ENCODE data around the gene LBHD2.
A peak's percentile ranks its signal among the peaks of the same experiment; 100 is the strongest.

The LBHD2 gene

GRCh38 chr14:103068351-103069073 lies 15.5 kb upstream of the LBHD2 start:
- no peak for DNase-seq (ENCODE audit: low spot score)

GRCh38 chr14:103070263-103070885 lies 13.6 kb upstream of the LBHD2 start:
- no peak for DNase-seq (ENCODE audit: low spot score)

- no peak for DNase-seq (ENCODE audit: low spot score)
These were observed 13.0 kb upstream of the LBHD2 start for GRCh38 chr14:103070971-103071542.

DNA sequence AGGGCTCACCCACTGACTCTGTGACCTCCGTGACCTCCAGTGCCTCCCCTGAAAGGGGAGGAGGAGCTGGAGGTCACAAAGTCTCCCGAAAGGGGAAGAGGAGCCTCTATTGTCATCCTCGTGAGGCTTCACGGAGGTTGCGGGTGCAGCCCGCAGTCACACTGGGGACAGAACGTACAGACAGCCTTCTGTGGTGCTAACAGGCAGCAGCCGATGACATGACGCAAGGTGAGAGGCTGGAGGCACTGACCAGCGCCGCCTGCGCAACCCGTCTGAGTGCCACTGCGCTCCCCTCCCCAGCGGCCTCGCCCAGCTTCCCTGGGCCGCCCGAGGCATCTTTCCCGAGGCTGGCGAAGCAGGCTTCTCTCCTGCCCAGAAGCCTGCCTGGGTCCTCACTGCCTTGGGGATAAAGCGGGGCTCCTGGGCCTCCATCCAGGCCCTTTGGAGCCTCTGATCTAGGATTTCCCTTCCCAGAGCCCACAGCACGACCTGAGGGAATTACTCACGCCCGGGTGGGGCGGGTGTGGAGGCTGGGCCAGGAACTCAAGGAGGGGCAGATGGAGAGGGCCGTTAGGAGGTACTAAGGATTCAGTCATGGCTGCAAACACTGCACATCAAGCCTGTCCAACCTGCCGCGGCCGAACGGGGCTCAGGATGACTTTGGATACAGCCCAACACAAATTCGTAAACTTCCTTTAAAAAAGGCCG lies 12.3 kb upstream of the LBHD2 start:
- DNase-seq (ENCODE audit: low spot score) = no peak

DNA sequence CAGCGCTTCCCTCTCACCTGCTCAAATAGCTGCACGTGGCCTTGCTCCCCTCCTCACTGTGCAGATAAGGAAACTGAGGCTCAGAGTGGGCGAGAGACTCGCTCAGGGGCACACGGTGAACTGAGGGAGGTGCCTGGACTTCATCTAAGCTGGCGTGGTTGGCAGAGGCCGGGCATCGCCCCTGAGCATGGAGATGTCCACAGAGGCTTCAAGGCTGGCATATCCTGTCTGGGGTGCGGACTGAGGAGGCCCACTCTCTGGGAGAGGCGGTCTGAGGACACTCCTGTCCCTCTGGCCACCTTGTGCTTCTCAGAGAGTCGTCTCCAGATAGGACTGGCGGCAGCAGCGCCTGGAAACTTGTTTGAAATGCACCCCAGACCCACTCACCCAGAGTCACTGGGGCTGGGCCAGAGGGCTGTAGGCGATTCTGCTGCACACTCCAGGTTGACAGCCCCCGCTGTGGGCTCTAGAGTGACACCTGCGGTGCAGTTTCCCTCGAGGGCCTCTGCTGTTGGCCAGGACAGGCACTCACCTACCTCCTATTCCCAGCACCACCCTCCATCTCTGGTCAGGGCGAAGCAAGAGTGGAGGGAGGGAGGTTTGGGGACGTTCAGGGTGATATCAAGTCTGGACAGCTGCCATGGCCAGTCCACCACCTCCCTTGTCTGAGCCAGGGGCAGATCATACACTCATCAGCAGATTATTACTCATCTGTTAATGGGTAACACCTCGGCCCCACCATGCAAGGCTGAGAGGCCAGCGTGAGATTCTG lies 11.2 kb upstream of the LBHD2 start:
- DNase-seq (ENCODE audit: low spot score) = no peak

GRCh38 chr14:103073367-103073875 lies 10.6 kb upstream of the LBHD2 start:
- DNase-seq (ENCODE audit: low spot score) = no peak

- no peak for DNase-seq (ENCODE audit: low spot score)
These were observed 9.9 kb upstream of the LBHD2 start for GRCh38 chr14:103073876-103074728.

DNA sequence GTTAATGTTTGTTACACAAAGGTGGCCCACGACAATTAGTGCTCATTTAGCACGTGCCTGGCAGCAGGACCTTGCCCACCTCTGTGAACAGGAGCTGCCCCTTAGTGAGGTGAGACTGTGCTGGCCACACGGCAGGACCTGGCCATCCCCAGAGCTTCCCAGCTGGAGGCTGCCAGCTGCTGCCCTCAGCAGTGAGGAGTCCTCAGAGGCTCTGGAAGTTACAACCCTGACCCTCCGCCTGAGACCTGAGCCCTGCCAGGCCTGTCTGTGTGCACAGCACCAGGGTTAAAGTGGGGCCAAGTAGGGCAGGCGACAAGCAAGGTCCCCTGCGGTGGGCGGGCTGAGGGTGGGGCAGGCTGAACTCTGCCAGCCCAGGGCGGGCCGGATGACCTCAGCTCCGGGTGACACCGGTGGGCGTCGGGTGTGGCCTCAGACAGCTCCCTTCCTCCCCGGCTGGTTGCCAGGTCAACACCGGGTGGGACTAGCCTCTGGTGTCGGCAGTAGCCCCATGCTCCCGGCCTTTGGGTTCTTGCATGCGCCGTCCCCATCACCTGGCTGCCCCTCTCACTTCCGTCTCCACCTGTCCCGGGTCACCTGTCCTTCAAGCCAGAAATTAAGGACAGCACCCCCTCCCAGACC lies 9.2 kb upstream of the LBHD2 start:
- DNase-seq (ENCODE audit: low spot score) = no peak

DNA sequence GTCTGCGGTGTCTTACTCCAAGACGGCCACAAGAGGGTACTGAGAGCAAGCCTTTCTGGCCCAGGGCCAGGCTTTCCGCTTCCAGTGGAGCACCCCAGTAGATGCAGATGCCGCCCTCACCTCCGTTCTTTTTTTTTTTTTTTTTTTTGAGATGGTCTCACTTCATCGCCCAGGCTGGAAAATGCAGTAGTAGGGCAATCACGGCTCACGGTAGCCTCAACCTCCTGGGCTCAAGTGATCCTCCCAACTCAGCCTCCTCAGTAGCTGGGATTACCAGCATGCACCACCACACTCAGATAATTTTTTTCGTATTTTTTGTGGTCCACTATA lies 5.6 kb upstream of the LBHD2 start:
- DNase-seq (ENCODE audit: low spot score) = peak; percentile 86

GRCh38 chr14:103078860-103079587 lies 5.0 kb upstream of the LBHD2 start:
- DNase-seq (ENCODE audit: low spot score) = no peak

GRCh38 chr14:103081951-103082350 lies 2.1 kb upstream of the LBHD2 start:
- DNase-seq (ENCODE audit: low spot score) = no peak

DNA sequence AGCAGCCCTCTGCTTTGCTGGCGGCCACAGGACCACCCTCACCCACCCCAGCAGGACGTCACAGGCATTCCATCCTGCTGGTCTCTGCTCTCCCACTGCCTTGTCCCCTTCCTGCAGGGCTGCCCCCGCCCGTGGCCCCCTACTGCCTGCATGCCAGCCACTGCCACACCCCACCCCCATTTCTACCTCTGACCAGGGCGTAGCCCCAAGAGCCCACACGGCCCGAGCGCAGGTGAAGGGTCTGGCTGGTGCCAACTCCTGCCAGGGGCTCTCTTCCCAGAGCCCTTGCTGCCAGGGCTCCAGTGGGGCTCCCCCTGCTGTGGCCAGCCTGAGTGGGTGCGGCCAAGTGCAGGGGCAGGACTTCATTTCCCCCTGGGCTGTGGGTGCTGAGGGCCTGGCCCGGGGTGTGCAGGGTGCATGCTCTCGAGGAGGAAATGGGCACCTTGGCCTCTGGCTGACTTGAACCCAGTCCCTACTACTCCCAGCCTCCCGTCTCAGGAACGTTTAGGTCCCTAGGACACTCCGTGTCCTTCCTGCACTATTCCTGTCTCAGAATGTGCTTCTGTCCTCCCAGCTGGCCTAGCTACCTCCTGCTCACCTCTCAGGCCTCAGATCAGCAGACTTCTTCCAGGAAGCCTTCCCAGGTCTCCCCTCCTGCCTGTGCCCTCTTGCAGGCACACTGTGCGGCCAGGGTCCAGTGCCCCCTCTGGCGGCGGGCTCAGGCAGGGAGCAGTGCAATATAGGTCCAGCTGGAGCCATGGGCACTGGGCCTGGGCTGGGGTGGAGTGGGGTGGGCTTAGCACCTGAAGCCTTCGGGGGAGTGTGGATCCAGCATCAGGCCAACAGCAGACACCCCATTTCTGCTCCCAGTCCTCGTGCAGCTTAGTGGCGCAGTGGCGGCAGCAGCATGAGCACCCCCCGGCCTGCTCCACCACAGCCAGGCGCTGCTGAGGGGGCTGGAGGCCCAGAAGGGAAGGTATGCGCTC lies 1.4 kb downstream of the LBHD2 start:
- no peak for DNase-seq (ENCODE audit: low spot score)

DNA sequence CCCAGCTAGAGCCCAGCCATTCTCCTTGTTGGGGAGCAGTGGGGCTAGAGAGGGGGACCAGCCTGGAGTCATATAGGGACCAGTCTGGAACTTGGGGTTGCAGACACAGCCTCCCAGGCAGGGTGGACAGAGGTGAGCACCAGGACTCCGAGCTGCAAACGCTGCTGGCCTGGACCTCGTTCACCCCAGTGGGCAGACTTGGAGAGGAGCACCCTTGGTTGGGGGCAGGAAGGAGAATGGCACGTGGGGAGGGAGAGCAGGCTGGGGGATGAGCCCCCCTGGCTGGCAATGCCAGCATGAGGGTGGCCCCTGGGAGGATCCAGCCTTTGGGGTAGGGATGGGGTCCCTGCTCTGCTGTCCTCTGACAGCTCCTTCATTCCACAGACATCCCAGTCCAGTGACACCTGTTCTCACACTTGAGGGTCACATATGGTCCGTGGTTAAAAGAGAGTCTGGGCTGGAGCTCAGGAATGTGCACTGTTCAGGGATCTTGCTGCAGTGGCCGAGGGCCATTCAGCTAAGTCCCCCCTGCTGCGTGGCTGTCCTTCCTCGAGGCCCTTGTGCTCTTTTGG lies 2.8 kb downstream of the LBHD2 start:
- DNase-seq (ENCODE audit: low spot score) = no peak

GRCh38 chr14:103087343-103087835 lies 3.4 kb downstream of the LBHD2 start:
- DNase-seq (ENCODE audit: low spot score) = no peak

- no peak for DNase-seq (ENCODE audit: low spot score)
These were observed 4.9 kb downstream of the LBHD2 start for GRCh38 chr14:103088921-103089320.

DNA sequence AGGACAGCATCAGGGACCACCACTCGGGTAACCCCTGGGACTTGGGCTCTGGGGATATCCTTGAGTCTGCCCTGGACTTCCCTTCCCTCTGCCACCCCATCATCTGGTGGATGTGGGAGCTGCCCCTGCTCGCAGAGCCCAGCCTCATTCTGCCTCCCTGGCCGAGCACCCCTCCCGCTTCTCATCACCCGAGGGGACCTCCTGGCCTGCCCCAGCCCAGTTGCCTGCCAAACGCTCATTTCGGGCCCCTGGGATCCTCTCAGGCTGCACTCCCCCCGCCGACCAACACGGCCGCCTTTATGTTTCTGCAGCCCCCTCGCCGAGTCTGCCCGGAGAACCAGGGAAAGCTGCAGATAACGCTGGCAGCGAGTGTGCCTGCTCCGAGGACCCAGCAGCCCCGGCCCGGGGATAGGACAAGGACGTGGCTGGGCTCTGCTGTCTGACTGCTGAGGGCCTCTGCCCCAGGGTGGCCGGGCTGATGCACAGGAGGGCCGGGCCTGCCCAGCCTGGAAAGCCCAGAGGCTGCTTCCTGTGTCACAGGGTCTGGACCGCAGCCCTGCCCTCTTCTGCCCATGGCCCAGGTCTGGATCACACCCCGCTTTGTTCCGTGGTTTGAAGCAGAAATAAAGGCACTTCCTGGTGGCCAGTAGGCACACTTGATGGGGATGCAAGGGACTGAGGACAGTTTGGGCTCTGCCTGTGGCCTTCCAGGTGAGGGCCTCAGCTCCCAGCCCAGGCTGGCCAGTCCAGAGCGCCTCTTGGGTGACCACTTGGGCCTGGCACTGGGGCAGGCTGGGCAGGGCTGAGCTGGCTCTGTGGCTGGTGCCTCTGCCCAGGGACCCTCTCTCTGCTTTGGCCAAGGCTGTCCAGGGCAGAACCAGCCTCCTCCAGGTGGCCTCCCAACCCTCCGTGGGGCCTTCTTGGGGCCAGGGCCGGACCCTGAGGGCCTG lies 5.7 kb downstream of the LBHD2 start:
- no peak for DNase-seq (ENCODE audit: low spot score)

DNA sequence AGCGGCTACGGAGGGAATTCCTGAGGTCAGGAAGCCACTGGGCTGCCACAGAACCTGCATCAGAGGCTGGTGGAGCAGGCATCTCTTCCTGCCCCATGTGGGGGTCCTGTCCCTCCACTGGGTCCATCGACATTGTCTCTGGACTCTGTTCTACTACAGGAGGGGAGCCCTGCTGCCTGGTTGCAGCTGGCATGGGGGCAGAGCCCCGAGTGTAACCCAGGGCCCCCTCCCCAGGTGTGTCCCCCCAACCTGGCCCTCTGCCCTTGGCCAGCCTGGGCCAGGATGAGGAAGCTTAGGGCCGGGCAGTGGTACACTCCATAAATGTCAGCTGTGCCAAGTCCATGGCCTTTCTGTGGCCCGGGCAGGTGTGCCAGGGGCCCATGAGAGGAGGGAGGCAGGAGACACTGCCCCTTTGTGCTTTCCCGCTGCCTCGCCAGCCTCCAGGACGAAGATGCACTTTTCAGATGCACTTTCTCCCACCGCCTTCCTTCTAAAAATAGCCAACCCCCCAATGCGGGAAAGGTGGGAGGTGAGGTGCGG lies 6.5 kb downstream of the LBHD2 start:
- DNase-seq (ENCODE audit: low spot score) = no peak

Measured in germinal center (tissue), 1 donor.